ENCODE results near the gene HIBADH.
"Not testable (repeated sequence)": the region's sequence is repeated elsewhere in the genome, so short reads cannot be mapped to it uniquely, and the experiment has no call there.

Gene HIBADH

DNA sequence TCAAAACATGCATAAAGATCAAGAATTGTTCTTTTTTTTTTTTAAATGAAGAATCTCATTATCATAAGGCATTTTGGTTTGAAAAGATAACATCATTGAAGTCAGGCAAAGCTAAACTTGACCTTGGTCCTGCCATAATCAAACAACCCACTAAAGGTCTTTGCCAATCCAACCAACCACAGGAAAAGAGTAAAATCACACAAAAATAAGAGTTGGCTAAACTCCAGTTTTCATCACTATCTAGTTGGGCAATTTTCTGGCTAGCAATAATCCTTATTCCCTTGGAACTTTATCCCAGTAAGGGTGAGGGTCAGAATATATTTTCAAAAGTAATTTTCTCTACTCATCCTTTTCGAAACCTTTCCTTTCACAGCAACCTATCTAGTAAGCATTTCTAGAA is 62.4 kb downstream of the HIBADH start:
- H3K4me3 ChIP-seq (ENCODE audit: low read depth, low read length) = no peak overlapping the region
- H3K27me3 ChIP-seq (ENCODE audit: control insufficient read depth, insufficient read depth, low read length) = no peaks in the 10 kb centered on the region
- no peaks in the 10 kb centered on the region for H3K9me3 ChIP-seq (ENCODE audit: control insufficient read depth, insufficient read depth, low read length)
- H3K4me1 ChIP-seq (ENCODE audit: control insufficient read depth, insufficient read depth, low read length) = peaks cover 59% of the 10 kb centered on the region
- H3K36me3 ChIP-seq (ENCODE audit: control insufficient read depth, insufficient read depth, low read length) = no peaks in the 10 kb centered on the region
- H3K9ac ChIP-seq (ENCODE audit: low read depth, low read length) = no peak overlapping the region
- no peak overlapping the region for H3K27ac ChIP-seq (ENCODE audit: low read depth, low read length)

DNA sequence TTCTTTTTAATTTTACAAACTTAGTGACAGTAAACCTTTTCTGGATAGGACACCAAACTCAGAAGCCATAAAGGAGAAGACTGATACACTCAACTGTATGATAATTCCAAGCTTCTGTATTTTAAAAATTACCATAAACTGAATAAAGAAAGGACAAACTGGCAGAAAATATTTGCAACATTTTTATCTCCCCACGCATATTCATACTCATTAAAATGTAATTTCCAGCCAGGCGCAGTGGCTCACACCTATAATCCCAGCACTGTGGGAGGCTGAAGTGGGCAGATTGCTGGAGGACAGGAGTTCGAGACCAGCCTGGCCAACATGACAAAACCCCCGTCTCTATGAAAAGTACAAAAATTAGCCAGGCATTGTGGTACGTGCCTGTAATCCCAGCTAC is 67.7 kb downstream of the HIBADH start:
- no peaks in the 10 kb centered on the region for H3K27me3 ChIP-seq (ENCODE audit: control insufficient read depth, insufficient read depth, low read length)
- H3K9ac ChIP-seq (ENCODE audit: low read depth, low read length) = no peak overlapping the region

DNA sequence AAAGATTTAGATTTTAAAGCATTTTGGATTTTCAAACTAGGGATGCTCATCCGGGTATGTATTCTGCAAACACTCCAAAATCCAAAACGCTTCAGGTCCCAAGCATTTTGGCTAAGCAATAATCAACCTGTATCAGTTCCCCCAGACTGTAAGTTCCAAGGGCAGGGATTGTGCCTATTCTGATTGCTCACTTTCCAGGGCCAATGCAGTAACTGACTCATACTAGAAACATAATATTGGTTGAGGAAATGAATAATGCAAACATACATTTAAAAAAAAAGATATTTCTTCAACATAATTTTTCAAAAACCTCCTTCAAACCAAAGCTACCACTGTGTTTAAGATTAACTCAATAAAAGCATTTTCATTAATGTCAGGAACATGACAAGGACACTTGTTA is 69.5 kb downstream of the HIBADH start:
- Histone ChIP-seq H3K27ac (ENCODE audit: low read depth, low read length) (no peak overlapping the region), H3K4me1 (ENCODE audit: control insufficient read depth, insufficient read depth, low read length) (peaks cover 31% of the 10 kb centered on the region), H3K4me3 (ENCODE audit: low read depth, low read length) (no peak overlapping the region), H3K27me3 (ENCODE audit: control insufficient read depth, insufficient read depth, low read length) (no peaks in the 10 kb centered on the region), H3K9me3 (ENCODE audit: control insufficient read depth, insufficient read depth, low read length) (no peaks in the 10 kb centered on the region), H3K9ac (ENCODE audit: low read depth, low read length) (no peak overlapping the region), H3K36me3 (ENCODE audit: control insufficient read depth, insufficient read depth, low read length) (no peaks in the 10 kb centered on the region)

More for the DNA sequence above, 67.7 kb downstream of the HIBADH start:
- Histone ChIP-seq H3K4me3 (ENCODE audit: low read depth, low read length) (no peak overlapping the region), H3K9me3 (ENCODE audit: control insufficient read depth, insufficient read depth, low read length) (no peaks in the 10 kb centered on the region), H3K36me3 (ENCODE audit: control insufficient read depth, insufficient read depth, low read length) (no peaks in the 10 kb centered on the region), H3K4me1 (ENCODE audit: control insufficient read depth, insufficient read depth, low read length) (peaks cover 28% of the 10 kb centered on the region), H3K27ac (ENCODE audit: low read depth, low read length) (no peak overlapping the region)

DNA sequence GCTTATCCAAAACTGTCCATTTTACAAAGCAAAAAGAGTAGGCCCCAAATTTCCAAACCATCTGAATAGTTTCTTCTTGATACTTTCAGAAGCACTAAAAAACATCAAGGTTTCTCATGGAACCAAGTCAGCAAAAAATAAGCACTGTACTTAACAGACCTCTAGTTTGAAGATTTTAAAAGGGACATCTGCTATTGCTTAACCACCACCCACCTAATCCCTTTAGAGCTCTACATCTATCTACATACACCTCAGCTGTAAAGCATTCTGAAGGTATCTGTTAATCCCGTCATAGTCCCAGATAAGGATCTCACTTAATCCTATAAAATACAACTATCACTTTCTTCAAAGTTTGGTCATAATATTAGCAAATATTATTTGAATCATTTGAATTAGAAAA is 72.3 kb downstream of the HIBADH start:
- Histone ChIP-seq H3K9ac (ENCODE audit: low read depth, low read length) (no peak overlapping the region), H3K27ac (ENCODE audit: low read depth, low read length) (no peak overlapping the region), H3K4me1 (ENCODE audit: control insufficient read depth, insufficient read depth, low read length) (peaks cover 35% of the 10 kb centered on the region), H3K27me3 (ENCODE audit: control insufficient read depth, insufficient read depth, low read length) (no peaks in the 10 kb centered on the region), H3K36me3 (ENCODE audit: control insufficient read depth, insufficient read depth, low read length) (no peaks in the 10 kb centered on the region), H3K9me3 (ENCODE audit: control insufficient read depth, insufficient read depth, low read length) (no peaks in the 10 kb centered on the region), H3K4me3 (ENCODE audit: low read depth, low read length) (no peak overlapping the region)

DNA sequence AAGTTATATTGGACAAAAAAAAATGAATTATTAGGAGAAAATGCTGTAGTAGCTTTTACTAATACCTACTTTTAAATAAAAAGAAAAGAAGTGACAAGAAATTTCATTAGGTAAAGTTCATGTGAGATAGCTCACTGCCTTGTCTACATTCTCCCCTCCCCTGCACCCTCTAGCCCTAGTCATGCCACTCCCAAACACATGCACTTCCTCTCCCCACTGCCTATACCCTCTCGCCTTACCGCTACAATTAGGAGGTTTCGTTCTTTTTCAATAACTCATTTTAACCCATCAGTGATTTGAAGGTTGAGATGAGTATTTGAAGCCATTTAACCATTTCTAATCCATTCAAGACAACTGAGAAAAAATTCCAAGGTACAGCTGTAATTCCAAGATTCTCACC is 75.3 kb downstream of the HIBADH start:
- H3K9me3 ChIP-seq (ENCODE audit: control insufficient read depth, insufficient read depth, low read length) = no peaks in the 10 kb centered on the region
- no peaks in the 10 kb centered on the region for H3K27me3 ChIP-seq (ENCODE audit: control insufficient read depth, insufficient read depth, low read length)
- peaks cover 35% of the 10 kb centered on the region for H3K4me1 ChIP-seq (ENCODE audit: control insufficient read depth, insufficient read depth, low read length)
- H3K27ac ChIP-seq (ENCODE audit: low read depth, low read length) = no peak overlapping the region
- no peaks in the 10 kb centered on the region for H3K36me3 ChIP-seq (ENCODE audit: control insufficient read depth, insufficient read depth, low read length)
- no peak overlapping the region for H3K9ac ChIP-seq (ENCODE audit: low read depth, low read length)
- no peak overlapping the region for H3K4me3 ChIP-seq (ENCODE audit: low read depth, low read length)

DNA sequence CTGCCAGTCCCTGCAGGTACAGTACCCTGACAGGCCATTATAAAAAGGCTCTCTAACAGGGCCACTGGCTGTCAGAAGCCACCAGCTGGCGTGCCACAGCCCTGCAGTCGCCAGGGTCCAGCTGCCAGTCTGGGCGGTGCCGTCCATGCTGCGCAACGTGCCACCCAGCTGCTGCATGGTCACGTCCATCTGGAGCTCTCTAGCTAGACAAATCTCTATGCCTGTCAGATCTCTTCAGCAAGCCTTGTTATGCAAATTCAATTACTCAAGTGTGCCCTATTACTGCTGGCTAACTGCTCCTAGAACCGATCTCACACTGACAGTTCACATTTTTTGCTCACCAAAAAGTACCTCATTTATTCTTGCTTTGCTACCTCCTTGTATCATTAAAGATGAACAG is 75.9 kb downstream of the HIBADH start:
- Histone ChIP-seq H3K4me3 (ENCODE audit: low read depth, low read length) (no peak overlapping the region), H3K4me1 (ENCODE audit: control insufficient read depth, insufficient read depth, low read length) (peaks cover 29% of the 10 kb centered on the region), H3K9ac (ENCODE audit: low read depth, low read length) (no peak overlapping the region), H3K36me3 (ENCODE audit: control insufficient read depth, insufficient read depth, low read length) (no peaks in the 10 kb centered on the region), H3K27ac (ENCODE audit: low read depth, low read length) (no peak overlapping the region), H3K9me3 (ENCODE audit: control insufficient read depth, insufficient read depth, low read length) (no peaks in the 10 kb centered on the region), H3K27me3 (ENCODE audit: control insufficient read depth, insufficient read depth, low read length) (no peaks in the 10 kb centered on the region)

- Histone ChIP-seq H3K9me3 (ENCODE audit: control insufficient read depth, insufficient read depth, low read length) (no peaks in the 10 kb centered on the region), H3K4me1 (ENCODE audit: control insufficient read depth, insufficient read depth, low read length) (peaks cover 25% of the 10 kb centered on the region), H3K36me3 (ENCODE audit: control insufficient read depth, insufficient read depth, low read length) (no peaks in the 10 kb centered on the region), H3K4me3 (ENCODE audit: low read depth, low read length) (no peak overlapping the region), H3K27ac (ENCODE audit: low read depth, low read length) (no peak overlapping the region), H3K27me3 (ENCODE audit: control insufficient read depth, insufficient read depth, low read length) (no peaks in the 10 kb centered on the region), H3K9ac (ENCODE audit: low read depth, low read length) (no peak overlapping the region)
These were observed 76.8 kb downstream of the HIBADH start for GRCh38 chr7:27585781-27586447.

DNA sequence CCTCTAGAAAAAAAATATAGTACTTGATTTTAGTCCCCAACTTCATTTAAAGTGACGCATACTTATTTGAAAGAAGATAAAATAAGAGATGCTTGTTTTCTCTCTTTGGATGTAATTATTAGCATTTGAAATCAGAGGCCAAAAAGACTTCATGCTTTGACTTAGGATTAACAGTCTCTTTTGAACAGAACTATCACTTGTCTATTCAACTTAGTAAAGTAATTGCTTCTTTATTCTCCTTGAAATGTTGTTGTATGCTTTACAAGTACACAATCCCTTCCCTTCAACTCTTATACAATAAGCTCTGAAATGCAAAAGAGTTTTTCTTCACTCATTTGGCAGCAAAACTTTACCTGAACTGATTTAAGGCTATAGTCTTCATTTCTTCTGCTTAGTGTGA is 80.8 kb downstream of the HIBADH start:
- H3K9ac ChIP-seq (ENCODE audit: low read depth, low read length) = no peak overlapping the region
- H3K27me3 ChIP-seq (ENCODE audit: control insufficient read depth, insufficient read depth, low read length) = no peaks in the 10 kb centered on the region
- H3K4me3 ChIP-seq (ENCODE audit: low read depth, low read length) = no peak overlapping the region
- H3K27ac ChIP-seq (ENCODE audit: low read depth, low read length) = no peak overlapping the region
- H3K4me1 ChIP-seq (ENCODE audit: control insufficient read depth, insufficient read depth, low read length) = peaks cover 4% of the 10 kb centered on the region
- no peaks in the 10 kb centered on the region for H3K36me3 ChIP-seq (ENCODE audit: control insufficient read depth, insufficient read depth, low read length)
- no peaks in the 10 kb centered on the region for H3K9me3 ChIP-seq (ENCODE audit: control insufficient read depth, insufficient read depth, low read length)

DNA sequence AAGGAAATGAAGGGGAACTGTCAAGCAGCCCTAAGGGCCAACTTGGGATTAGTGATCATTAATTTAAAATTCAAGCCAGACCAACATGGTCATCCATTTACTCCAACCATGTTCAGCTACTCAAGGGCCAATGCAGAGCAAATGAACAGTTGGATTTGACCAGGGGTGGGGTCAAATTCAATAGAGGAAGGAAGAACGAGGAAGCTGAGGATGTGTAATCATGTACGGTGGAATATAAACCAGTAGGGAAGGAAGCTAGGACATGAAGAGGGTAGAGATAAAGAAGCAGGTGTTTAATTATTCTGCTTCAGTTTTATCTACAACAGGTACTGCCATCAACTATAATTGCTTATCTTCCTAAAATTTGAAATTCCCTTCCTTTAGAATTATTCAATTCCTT is 81.6 kb downstream of the HIBADH start:
- H3K9ac ChIP-seq (ENCODE audit: low read depth, low read length) = no peak overlapping the region
- H3K27ac ChIP-seq (ENCODE audit: low read depth, low read length) = no peak overlapping the region
- no peak overlapping the region for H3K4me3 ChIP-seq (ENCODE audit: low read depth, low read length)
- peaks cover 2% of the 10 kb centered on the region; the same call in 1 of the 2 replicates for H3K4me1 ChIP-seq (ENCODE audit: control insufficient read depth, insufficient read depth, low read length)
- no peaks in the 10 kb centered on the region for H3K36me3 ChIP-seq (ENCODE audit: control insufficient read depth, insufficient read depth, low read length)
- no peaks in the 10 kb centered on the region for H3K9me3 ChIP-seq (ENCODE audit: control insufficient read depth, insufficient read depth, low read length)
- no peaks in the 10 kb centered on the region for H3K27me3 ChIP-seq (ENCODE audit: control insufficient read depth, insufficient read depth, low read length)

DNA sequence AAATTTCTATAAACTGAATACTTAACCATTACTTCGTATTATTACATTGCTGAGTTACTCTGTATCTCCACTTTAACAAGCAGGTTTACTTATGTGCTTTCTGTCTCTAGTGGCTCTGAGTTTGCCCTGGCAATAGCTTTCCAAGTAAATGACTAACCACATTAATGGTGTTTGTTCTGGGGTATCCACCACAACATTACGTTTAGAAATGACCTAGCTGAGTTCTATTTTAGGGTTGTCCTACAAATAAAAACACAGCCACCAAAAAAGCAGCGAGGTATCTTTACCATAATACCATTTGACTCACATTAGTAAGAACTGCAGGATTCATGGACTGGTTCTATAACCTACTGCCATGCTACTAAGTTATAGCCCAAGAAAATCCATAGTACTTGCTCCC is 83.1 kb downstream of the HIBADH start:
- no peaks in the 10 kb centered on the region for H3K36me3 ChIP-seq (ENCODE audit: control insufficient read depth, insufficient read depth, low read length)
- H3K27me3 ChIP-seq (ENCODE audit: control insufficient read depth, insufficient read depth, low read length) = no peaks in the 10 kb centered on the region
- no peak overlapping the region for H3K4me3 ChIP-seq (ENCODE audit: low read depth, low read length)
- no peaks in the 10 kb centered on the region for H3K9me3 ChIP-seq (ENCODE audit: control insufficient read depth, insufficient read depth, low read length)
- no peak overlapping the region for H3K9ac ChIP-seq (ENCODE audit: low read depth, low read length)
- H3K4me1 ChIP-seq (ENCODE audit: control insufficient read depth, insufficient read depth, low read length) = peaks cover 9% of the 10 kb centered on the region
- no peak overlapping the region for H3K27ac ChIP-seq (ENCODE audit: low read depth, low read length)

GRCh38 chr7:27578169-27578568 is 84.5 kb downstream of the HIBADH start:
- H3K27ac ChIP-seq (ENCODE audit: low read depth, low read length); H3K9me3 ChIP-seq (ENCODE audit: control insufficient read depth, insufficient read depth, low read length); H3K27me3 ChIP-seq (ENCODE audit: control insufficient read depth, insufficient read depth, low read length); H3K36me3 ChIP-seq (ENCODE audit: control insufficient read depth, insufficient read depth, low read length); H3K9ac ChIP-seq (ENCODE audit: low read depth, low read length); H3K4me1 ChIP-seq (ENCODE audit: control insufficient read depth, insufficient read depth, low read length); H3K4me3 ChIP-seq (ENCODE audit: low read depth, low read length): not testable (repeated sequence)
